Activated CD4-positive, alpha-beta T cell treated with anti-CD3 and anti-CD28 coated beads, Interleukin-2, Interleukin-4, amounts not matched to agents 100 ng/mL and 50 ng/mL, durations not matched to agents 16 hours and 8 hours (primary cell): ENCODE measurements around the gene DMAC2.
"Not testable (repeated sequence)": the region's sequence is repeated elsewhere in the genome, so short reads cannot be mapped to it uniquely, and the experiment has no call there.

Experiments
- DNase-seq: peaks from one replicate; pipeline ENCODE4 v3.0.0-alpha.2; 2020; ENCODE audit warnings: low spot score

Gene DMAC2

GRCh38 chr19:41398598-41398997 lies 41.1 kb downstream of the DMAC2 start:
- no peak for DNase-seq

GRCh38 chr19:41398050-41398418 lies 41.7 kb downstream of the DMAC2 start:
- DNase-seq: no peak

GRCh38 chr19:41397086-41398049 lies 42.3 kb downstream of the DMAC2 start, which contains the start of the genes BCKDHA and EXOSC5:
TSS of gene BCKDHA (plus strand) at chr19:41397818. CDS start at chr19:41397828, 10 bp downstream.
TSS of gene EXOSC5 (minus strand) at chr19:41397359. CDS start at chr19:41397328, 31 bp downstream.
- DNase-seq: peak; percentile 99

GRCh38 chr19:41395355-41395754 lies 44.4 kb downstream of the DMAC2 start:
- DNase-seq: no peak

- no peak for DNase-seq
Observed at GRCh38 chr19:41392775-41393174, 46.9 kb downstream of the DMAC2 start.

- no peak for DNase-seq
Observed at GRCh38 chr19:41391618-41392017, 48.1 kb downstream of the DMAC2 start.

GRCh38 chr19:41386442-41386841 lies 53.3 kb downstream of the DMAC2 start:
- no peak for DNase-seq

- DNase-seq: no peak
Observed at GRCh38 chr19:41384351-41384750, 55.4 kb downstream of the DMAC2 start.

GRCh38 chr19:41381536-41381935 lies 58.2 kb downstream of the DMAC2 start:
- not testable (repeated sequence) for DNase-seq
